K562 (cell line): ENCODE measurements around the gene SMC3. TPM values are rescaled to one million over a fixed set of nuclear protein-coding genes. Genes with fewer than 3 reads are reported as not detected.

ENCODE experiments used
- ASH1L ChIP-seq: fragments of 450-650 bp; IDR thresholded peaks from 2 replicates; pipeline ENCODE4 v1.6.1; 2018; ENCODE audit warnings: borderline replicate concordance, mild to moderate bottlenecking, low read depth; ENCODE audit not compliant: partially characterized antibody
- CSDE1 ChIP-seq, 2 experiments: fragments of 450-650 bp; IDR thresholded peaks; 2 replicates each; pipeline ENCODE4 v1.6.1; 2016; ENCODE audit warnings: mild to moderate bottlenecking in 1 of 2
- CXXC5 ChIP-seq: fragments of 250-450 bp; sonication (Bioruptor Pico); IDR thresholded peaks from 2 replicates; pipeline ENCODE4 v1.8.0; 2022; ENCODE audit warnings: inconsistent platforms, mild to moderate bottlenecking, moderate library complexity
- EHMT2 ChIP-seq: fragments of 450-650 bp; IDR thresholded peaks from 2 replicates; pipeline ENCODE4 v1.6.1; 2018; ENCODE audit warnings: antibody characterized with exemption
- MXI1 ChIP-seq: IDR thresholded peaks from 2 replicates; pipeline ENCODE4 v1.6.1; 2011; ENCODE audit warnings: low read depth, mild to moderate bottlenecking, improper control_type of control experiment, low read length
- SMAD1 ChIP-seq: fragments of 150-350 bp; IDR thresholded peaks from 2 replicates; pipeline ENCODE4 v1.6.1; 2014; ENCODE audit warnings: low read length, low read depth; ENCODE audit not compliant: partially characterized antibody
- TOE1 ChIP-seq, 2 experiments: fragments of 450-650 bp in 1 of 2; sonication (generic) in 1 of 2; formaldehyde crosslinking in 1 of 2; IDR thresholded peaks; 2 replicates each; pipeline versions ENCODE4 v1.7.1 to v1.8.0; 2016 to 2022; ENCODE audit warnings: borderline replicate concordance in 2 of 2, mild to moderate bottlenecking in 2 of 2, antibody characterized with exemption in 1 of 2, inconsistent platforms in 1 of 2, low read depth in 1 of 2, missing genetic modification reagents in 1 of 2, moderate library complexity in 1 of 2
- polyA plus RNA-seq, 8 experiments: library from polyadenylated mRNA; depleted of rRNA in 4 of 8; stranded (reverse) in 5 of 8; unstranded in 3 of 8; fragments of >200 nt; fragmentation: Nextera tagmentation in 2 of 8; fragmentation: Illumina TruSeq in 1 of 8; extraction: Ambion mirVana in 2 of 8; extraction: Trizol in 1 of 8; gene quantifications; 2 replicates each; pipeline versions ENCODE4 v1.2.1 to v1.2.3, GENCODE V29; 2011 to 2014; ENCODE audit warnings: inconsistent platforms in 1 of 8, missing spikeins in 1 of 8
- total RNA-seq, 7 experiments: library from RNA; depleted of rRNA in 6 of 7; stranded (reverse); fragments of >200 nt in 6 of 7; fragmentation: Illumina TruSeq in 2 of 7; extraction: Trizol in 2 of 7; gene quantifications; 2 replicates each; pipeline versions ENCODE4 v1.2.1 to v1.2.3, GENCODE V29; 2011 to 2021; ENCODE audit warnings: low replicate concordance in 1 of 7
- TF ChIP-seq, protein P1 (sequence below): fragments of 450-650 bp; IDR thresholded peaks from 2 replicates; pipeline ENCODE4 v1.6.1; 2016; ENCODE audit warnings: mild to moderate bottlenecking, moderate library complexity
- TF ChIP-seq, protein P2 (sequence below): sonication (generic); formaldehyde crosslinking; IDR thresholded peaks from 2 replicates; pipeline ENCODE4 v1.9.0; 2022; ENCODE audit warnings: mild to moderate bottlenecking, missing genetic modification reagents
- TF ChIP-seq, protein P3 (sequence below): fragments of 150-350 bp; conservative IDR thresholded peaks from 2 replicates; pipeline ENCODE4 v1.6.1; 2014; ENCODE audit warnings: low read length

SMC3 gene
- total and polyA plus RNA-seq, 9 of the 15 experiments (the other 6 are each of a cell fraction or from before 2014, with no cell fraction given), result 21.3 to 62.6 (median 39.3) TPM

DNA sequence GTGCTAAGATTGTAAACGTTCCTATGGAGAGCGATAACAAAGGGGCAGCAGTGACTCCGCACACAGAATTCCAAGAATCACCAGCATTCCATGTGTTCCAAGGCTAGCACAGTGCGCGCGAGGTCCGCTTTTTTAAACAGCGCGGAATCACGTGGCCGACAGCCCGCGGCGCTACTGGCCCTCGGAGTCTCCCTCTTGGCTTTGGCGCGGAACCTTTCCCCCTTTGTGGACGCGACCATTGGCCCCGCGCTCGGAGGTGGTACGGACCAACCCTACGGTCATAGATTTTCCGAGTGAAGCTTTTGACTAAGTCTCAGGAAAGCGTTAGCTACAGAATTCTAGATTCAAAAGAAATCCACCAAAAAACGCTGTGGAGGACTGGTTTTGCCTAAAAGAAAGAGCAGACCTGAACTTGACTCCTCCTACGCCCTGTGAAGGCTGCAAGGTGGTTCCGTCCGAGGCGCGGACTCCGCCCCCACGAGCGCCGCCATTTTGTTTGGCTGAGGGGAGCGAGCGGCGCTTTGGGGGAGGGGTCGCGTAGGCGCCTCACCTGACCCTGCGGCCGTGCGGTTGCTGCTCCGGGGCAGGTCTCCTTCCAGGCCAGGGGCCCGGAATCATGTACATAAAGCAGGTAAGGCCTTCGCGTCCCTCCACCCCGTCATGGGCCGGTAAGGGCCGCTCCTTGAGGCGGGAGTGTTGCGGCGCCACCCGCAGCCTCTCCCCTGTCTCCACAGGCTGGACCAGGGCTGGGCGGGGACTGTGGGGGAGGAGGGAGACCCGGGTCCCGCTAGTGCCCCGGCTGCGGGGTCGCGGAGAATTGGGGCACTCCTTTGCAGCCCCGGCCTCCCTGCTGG is at the start of gene SMC3 (continued):
- TF ChIP-seq, protein P1, sequence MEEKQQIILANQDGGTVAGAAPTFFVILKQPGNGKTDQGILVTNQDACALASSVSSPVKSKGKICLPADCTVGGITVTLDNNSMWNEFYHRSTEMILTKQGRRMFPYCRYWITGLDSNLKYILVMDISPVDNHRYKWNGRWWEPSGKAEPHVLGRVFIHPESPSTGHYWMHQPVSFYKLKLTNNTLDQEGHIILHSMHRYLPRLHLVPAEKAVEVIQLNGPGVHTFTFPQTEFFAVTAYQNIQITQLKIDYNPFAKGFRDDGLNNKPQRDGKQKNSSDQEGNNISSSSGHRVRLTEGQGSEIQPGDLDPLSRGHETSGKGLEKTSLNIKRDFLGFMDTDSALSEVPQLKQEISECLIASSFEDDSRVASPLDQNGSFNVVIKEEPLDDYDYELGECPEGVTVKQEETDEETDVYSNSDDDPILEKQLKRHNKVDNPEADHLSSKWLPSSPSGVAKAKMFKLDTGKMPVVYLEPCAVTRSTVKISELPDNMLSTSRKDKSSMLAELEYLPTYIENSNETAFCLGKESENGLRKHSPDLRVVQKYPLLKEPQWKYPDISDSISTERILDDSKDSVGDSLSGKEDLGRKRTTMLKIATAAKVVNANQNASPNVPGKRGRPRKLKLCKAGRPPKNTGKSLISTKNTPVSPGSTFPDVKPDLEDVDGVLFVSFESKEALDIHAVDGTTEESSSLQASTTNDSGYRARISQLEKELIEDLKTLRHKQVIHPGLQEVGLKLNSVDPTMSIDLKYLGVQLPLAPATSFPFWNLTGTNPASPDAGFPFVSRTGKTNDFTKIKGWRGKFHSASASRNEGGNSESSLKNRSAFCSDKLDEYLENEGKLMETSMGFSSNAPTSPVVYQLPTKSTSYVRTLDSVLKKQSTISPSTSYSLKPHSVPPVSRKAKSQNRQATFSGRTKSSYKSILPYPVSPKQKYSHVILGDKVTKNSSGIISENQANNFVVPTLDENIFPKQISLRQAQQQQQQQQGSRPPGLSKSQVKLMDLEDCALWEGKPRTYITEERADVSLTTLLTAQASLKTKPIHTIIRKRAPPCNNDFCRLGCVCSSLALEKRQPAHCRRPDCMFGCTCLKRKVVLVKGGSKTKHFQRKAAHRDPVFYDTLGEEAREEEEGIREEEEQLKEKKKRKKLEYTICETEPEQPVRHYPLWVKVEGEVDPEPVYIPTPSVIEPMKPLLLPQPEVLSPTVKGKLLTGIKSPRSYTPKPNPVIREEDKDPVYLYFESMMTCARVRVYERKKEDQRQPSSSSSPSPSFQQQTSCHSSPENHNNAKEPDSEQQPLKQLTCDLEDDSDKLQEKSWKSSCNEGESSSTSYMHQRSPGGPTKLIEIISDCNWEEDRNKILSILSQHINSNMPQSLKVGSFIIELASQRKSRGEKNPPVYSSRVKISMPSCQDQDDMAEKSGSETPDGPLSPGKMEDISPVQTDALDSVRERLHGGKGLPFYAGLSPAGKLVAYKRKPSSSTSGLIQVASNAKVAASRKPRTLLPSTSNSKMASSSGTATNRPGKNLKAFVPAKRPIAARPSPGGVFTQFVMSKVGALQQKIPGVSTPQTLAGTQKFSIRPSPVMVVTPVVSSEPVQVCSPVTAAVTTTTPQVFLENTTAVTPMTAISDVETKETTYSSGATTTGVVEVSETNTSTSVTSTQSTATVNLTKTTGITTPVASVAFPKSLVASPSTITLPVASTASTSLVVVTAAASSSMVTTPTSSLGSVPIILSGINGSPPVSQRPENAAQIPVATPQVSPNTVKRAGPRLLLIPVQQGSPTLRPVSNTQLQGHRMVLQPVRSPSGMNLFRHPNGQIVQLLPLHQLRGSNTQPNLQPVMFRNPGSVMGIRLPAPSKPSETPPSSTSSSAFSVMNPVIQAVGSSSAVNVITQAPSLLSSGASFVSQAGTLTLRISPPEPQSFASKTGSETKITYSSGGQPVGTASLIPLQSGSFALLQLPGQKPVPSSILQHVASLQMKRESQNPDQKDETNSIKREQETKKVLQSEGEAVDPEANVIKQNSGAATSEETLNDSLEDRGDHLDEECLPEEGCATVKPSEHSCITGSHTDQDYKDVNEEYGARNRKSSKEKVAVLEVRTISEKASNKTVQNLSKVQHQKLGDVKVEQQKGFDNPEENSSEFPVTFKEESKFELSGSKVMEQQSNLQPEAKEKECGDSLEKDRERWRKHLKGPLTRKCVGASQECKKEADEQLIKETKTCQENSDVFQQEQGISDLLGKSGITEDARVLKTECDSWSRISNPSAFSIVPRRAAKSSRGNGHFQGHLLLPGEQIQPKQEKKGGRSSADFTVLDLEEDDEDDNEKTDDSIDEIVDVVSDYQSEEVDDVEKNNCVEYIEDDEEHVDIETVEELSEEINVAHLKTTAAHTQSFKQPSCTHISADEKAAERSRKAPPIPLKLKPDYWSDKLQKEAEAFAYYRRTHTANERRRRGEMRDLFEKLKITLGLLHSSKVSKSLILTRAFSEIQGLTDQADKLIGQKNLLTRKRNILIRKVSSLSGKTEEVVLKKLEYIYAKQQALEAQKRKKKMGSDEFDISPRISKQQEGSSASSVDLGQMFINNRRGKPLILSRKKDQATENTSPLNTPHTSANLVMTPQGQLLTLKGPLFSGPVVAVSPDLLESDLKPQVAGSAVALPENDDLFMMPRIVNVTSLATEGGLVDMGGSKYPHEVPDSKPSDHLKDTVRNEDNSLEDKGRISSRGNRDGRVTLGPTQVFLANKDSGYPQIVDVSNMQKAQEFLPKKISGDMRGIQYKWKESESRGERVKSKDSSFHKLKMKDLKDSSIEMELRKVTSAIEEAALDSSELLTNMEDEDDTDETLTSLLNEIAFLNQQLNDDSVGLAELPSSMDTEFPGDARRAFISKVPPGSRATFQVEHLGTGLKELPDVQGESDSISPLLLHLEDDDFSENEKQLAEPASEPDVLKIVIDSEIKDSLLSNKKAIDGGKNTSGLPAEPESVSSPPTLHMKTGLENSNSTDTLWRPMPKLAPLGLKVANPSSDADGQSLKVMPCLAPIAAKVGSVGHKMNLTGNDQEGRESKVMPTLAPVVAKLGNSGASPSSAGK, result peak; percentile 98
- no peak for TF ChIP-seq EHMT2
- TF ChIP-seq, protein P2, sequence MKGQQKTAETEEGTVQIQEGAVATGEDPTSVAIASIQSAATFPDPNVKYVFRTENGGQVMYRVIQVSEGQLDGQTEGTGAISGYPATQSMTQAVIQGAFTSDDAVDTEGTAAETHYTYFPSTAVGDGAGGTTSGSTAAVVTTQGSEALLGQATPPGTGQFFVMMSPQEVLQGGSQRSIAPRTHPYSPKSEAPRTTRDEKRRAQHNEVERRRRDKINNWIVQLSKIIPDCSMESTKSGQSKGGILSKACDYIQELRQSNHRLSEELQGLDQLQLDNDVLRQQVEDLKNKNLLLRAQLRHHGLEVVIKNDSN (CRISPR knock-in tag), result peak; percentile 93
- peak; percentile 84 for TF ChIP-seq ASH1L
- TF ChIP-seq CXXC5, result peak; percentile 88
- 0 out of 4 replicates have a peak, but pooled peaks of 1 of the 2 experiments have one; percentile 27 for TF ChIP-seq CSDE1 (IDR thresholded peaks at IDR 0.05)
- no peak for TF ChIP-seq SMAD1
- TF ChIP-seq MXI1, result 0 out of 2 replicates have a peak, but pooled peaks have one; percentile 24
- TF ChIP-seq TOE1 (IDR thresholded peaks at IDR 0.05; ENCODE audit: borderline replicate concordance), result peak; percentile 97
- TF ChIP-seq TOE1 (CRISPR knock-in tag; IDR thresholded peaks at IDR 0.05; ENCODE audit: borderline replicate concordance, low read depth), result no peak
- TF ChIP-seq, protein P3, sequence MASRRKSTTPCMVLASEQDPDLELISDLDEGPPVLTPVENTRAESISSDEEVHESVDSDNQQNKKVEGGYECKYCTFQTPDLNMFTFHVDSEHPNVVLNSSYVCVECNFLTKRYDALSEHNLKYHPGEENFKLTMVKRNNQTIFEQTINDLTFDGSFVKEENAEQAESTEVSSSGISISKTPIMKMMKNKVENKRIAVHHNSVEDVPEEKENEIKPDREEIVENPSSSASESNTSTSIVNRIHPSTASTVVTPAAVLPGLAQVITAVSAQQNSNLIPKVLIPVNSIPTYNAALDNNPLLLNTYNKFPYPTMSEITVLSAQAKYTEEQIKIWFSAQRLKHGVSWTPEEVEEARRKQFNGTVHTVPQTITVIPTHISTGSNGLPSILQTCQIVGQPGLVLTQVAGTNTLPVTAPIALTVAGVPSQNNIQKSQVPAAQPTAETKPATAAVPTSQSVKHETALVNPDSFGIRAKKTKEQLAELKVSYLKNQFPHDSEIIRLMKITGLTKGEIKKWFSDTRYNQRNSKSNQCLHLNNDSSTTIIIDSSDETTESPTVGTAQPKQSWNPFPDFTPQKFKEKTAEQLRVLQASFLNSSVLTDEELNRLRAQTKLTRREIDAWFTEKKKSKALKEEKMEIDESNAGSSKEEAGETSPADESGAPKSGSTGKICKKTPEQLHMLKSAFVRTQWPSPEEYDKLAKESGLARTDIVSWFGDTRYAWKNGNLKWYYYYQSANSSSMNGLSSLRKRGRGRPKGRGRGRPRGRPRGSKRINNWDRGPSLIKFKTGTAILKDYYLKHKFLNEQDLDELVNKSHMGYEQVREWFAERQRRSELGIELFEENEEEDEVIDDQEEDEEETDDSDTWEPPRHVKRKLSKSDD, result 0 out of 2 replicates have a peak, but pooled peaks have one; percentile 54
